Kidney epithelial cell (primary cell): ENCODE results near the gene MX1. TPM values are rescaled to one million over a fixed set of nuclear protein-coding genes. Genes with fewer than 3 reads are reported as not detected.

Experiments
- DNase-seq: peaks from one replicate; pipeline ENCODE4 v3.0.0-alpha.2; 2010; ENCODE audit warnings: low read depth
- H3K27me3 ChIP-seq: 2 replicates; pipeline ENCODE4 v1.6.0; 2011; ENCODE audit warnings: low read length; ENCODE audit not compliant: control insufficient read depth, insufficient read depth
- H3K36me3 ChIP-seq: 2 replicates; pipeline ENCODE4 v1.5.1; 2011; ENCODE audit warnings: low read length; ENCODE audit not compliant: control insufficient read depth, insufficient read depth
- H3K4me3 ChIP-seq: 2 replicates; pipeline ENCODE4 v1.5.1; 2011; ENCODE audit warnings: low read depth, mild to moderate bottlenecking, control low read depth, low read length
- total RNA-seq: library from RNA; depleted of rRNA; stranded (reverse); fragments of >200 nt; gene quantifications from 2 replicates; pipeline ENCODE4 v1.2.3, GENCODE V29; 2015
- TF ChIP-seq, protein P1 (sequence below): IDR thresholded peaks from 2 replicates; pipeline ENCODE4 v1.5.1; 2011; ENCODE audit warnings: mild to moderate bottlenecking, moderate library complexity, low read length, control low read depth, inconsistent platforms; ENCODE audit not compliant: insufficient read depth, poor library complexity, severe bottlenecking

MX1 gene, protein sequence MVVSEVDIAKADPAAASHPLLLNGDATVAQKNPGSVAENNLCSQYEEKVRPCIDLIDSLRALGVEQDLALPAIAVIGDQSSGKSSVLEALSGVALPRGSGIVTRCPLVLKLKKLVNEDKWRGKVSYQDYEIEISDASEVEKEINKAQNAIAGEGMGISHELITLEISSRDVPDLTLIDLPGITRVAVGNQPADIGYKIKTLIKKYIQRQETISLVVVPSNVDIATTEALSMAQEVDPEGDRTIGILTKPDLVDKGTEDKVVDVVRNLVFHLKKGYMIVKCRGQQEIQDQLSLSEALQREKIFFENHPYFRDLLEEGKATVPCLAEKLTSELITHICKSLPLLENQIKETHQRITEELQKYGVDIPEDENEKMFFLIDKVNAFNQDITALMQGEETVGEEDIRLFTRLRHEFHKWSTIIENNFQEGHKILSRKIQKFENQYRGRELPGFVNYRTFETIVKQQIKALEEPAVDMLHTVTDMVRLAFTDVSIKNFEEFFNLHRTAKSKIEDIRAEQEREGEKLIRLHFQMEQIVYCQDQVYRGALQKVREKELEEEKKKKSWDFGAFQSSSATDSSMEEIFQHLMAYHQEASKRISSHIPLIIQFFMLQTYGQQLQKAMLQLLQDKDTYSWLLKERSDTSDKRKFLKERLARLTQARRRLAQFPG
- total RNA-seq: 40.8 and 48.7 TPM in 2 replicates

DNA sequence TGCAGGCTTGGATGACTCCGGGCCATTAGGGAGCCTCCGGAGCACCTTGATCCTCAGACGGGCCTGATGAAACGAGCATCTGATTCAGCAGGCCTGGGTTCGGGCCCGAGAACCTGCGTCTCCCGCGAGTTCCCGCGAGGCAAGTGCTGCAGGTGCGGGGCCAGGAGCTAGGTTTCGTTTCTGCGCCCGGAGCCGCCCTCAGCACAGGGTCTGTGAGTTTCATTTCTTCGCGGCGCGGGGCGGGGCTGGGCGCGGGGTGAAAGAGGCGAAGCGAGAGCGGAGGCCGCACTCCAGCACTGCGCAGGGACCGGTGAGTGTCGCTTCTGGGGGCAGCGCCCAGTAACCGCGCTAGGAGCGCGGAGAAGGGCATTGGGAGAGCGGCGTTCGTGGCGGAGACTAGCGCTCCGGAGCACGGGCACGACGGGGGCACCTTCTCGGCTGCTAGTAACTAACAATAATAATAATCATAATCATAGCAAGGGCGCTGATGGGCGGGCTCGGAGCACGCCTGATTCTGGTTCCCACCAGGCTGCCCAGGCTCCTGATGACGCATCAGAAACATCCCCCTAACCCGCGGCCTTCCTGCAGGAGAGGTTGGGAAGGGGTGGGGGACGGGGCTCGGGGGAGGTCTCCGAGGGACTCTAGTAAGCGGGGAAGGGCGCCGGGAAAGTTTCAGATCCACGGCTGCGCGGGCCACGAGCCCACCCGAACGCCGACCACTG is at the start of gene MX1:
MX1 (plus strand) TSS at position 286 of the 722 bp plus-strand sequence. CDS start 5,832 bp downstream, outside the sequence.
- TF ChIP-seq, protein P1, sequence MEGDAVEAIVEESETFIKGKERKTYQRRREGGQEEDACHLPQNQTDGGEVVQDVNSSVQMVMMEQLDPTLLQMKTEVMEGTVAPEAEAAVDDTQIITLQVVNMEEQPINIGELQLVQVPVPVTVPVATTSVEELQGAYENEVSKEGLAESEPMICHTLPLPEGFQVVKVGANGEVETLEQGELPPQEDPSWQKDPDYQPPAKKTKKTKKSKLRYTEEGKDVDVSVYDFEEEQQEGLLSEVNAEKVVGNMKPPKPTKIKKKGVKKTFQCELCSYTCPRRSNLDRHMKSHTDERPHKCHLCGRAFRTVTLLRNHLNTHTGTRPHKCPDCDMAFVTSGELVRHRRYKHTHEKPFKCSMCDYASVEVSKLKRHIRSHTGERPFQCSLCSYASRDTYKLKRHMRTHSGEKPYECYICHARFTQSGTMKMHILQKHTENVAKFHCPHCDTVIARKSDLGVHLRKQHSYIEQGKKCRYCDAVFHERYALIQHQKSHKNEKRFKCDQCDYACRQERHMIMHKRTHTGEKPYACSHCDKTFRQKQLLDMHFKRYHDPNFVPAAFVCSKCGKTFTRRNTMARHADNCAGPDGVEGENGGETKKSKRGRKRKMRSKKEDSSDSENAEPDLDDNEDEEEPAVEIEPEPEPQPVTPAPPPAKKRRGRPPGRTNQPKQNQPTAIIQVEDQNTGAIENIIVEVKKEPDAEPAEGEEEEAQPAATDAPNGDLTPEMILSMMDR: no peak
- H3K27me3 ChIP-seq: peaks cover 7% of the 10 kb centered on the region
- DNase-seq: no peak
- H3K36me3 ChIP-seq: no peaks in the 10 kb centered on the region
- peak within 1 kb of the TSS; percentile 54 for H3K4me3 ChIP-seq

DNA sequence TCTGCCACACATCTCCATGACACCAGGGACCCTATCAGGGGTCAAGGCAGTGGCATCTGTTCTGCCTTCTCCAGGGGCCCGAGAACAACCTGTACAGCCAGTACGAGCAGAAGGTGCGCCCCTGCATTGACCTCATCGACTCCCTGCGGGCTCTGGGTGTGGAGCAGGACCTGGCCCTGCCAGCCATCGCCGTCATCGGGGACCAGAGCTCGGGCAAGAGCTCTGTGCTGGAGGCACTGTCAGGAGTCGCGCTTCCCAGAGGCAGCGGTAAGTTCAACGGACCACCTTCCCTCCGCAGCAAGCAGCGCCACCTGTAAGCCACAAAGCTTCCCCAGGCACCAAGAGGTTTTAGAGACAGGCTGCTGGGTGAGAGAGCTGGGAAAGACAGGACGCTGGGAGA is 48.3 kb upstream of the MX1 start:
- H3K36me3 ChIP-seq: no peaks in the 10 kb centered on the region
- no peak for DNase-seq
- TF ChIP-seq, protein P1: no peak
- H3K27me3 ChIP-seq: peaks cover 4% of the 10 kb centered on the region
- no peak overlapping the region for H3K4me3 ChIP-seq

DNA sequence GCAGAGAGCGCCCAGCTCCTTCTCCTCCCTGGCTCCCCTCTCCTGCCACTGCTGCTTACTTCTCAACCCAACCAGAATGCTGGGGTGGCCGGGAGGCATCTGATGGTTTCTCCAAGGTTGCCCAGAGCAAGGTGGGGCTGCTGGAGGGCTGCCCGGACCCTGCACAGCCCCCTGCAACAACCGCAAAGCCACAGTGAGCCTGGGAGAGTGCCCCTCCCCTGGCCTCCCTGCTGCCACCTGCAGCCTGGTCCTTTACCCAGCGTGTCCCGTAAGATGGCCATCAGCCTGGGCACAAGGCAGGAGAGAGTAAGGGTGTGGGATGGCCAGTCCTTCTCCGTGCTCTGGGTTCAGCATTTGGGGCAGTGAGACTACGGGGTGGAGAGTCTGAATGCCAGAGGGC is 47.2 kb upstream of the MX1 start:
- Histone ChIP-seq H3K36me3 (no peaks in the 10 kb centered on the region), H3K4me3 (no peak overlapping the region), H3K27me3 (peaks cover 4% of the 10 kb centered on the region)
- TF ChIP-seq, protein P1: no peak
- DNase-seq: no peak

DNA sequence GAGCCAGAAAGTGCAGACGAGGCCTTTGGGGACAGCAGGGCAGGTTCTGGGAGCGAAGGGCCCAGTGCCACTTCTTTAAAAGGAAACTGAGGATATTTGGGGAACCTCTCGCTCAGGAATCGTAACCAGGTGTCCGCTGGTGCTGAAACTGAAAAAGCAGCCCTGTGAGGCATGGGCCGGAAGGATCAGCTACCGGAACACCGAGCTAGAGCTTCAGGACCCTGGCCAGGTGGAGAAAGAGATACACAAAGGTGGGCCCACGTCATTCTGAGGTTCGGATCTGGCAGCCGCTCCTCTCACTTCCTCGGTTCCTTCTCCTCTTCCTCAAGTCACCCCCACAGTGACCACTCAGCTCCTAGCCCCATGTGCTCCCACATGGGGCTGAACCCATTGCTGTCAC is 46.1 kb upstream of the MX1 start:
- TF ChIP-seq, protein P1: no peak
- H3K36me3 ChIP-seq: no peaks in the 10 kb centered on the region
- H3K27me3 ChIP-seq: peaks cover 4% of the 10 kb centered on the region
- DNase-seq: no peak
- no peak overlapping the region for H3K4me3 ChIP-seq

DNA sequence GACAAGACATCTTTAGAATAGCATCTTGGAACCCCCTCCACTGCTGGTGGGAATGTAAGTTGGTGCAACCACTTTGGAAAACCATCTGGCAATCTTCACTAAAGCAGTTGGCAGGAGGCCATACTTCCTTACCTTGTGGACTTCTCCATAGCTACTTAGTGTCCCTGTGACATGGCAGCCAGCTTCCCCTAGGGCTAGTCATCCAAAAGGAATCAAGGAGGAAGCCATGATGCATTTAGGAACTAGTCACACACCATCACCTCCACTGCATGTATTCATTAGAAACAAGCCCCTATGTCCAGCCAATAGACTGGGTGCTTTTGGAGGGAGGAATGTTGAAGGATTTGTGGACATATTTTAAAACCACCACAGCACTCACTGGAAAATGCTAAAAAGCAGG is 44.3 kb upstream of the MX1 start:
- no peak for DNase-seq
- TF ChIP-seq, protein P1: no peak
- H3K36me3 ChIP-seq: no peaks in the 10 kb centered on the region
- H3K4me3 ChIP-seq: no peak overlapping the region
- peaks cover 4% of the 10 kb centered on the region for H3K27me3 ChIP-seq
